Dedifferentiated amniotic fluid mesenchymal stem cell (primary cell): ENCODE data around the gene UVSSA.
"Not testable (repeated sequence)": the region's sequence is repeated elsewhere in the genome, so short reads cannot be mapped to it uniquely, and the experiment has no call there.

ENCODE experiments used
- DNase-seq: peaks from one replicate; pipeline ENCODE4 v3.0.0-alpha.2; 2016; ENCODE audit errors: extremely low spot score

Gene UVSSA

DNA sequence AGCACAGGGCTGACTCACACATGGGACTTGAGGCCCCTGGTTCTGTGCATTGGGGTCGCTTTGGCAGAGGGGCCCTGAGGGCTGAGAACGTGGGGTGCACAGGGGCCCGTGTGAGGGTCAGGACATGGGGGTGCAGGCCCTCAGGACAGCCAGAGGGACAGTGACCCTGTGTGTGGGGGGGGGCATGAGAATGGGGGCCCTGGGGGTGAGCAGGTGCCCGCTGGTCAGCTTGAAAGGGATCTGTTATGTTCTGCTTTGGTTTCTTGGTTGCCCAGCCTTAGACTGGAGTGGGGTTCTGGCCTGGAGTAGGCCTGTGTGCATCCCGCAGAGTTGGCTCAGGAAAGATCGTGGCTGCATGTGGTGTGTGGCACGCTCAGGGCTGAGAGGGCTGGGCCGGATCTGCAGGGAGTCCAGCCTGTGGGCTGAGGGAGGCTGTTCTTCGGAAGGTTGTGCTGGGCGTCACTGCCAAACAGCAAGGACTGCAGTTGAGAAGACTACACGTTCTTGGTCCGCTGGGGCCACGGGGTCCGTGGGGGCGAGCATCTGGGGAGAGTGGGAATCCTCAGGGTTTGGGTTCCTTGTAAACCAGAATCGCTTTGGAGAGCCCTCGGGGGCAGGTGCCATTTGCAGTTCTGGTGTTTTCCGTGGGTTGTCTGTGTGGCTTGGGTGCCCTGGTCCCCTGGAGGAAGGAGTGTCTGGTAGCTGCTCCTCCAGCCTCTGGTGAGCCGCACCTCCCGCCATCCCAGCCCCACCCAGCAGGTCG lies 15.2 kb upstream of the UVSSA start:
- DNase-seq, result no peak

DNA sequence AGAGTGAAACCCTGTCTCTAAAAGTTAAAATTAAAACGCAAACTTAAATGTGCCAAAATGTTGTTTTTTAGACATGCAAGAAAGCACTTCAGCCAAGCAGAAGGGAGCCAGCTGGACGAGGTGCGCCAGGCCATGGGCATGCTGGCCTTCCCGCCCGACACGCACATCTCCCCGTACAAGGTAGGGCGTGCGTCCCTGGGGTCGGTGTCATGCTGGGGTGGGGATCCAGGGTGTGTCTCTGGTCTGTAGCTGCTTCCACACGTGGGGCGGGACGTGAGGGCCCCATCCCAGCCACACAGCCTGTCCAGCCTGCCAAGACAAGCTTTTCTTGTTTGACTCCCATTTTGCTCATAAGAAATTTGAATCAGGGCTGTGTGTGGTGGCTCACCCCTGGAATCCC lies 14.3 kb upstream of the UVSSA start:
- no peak for DNase-seq

DNA sequence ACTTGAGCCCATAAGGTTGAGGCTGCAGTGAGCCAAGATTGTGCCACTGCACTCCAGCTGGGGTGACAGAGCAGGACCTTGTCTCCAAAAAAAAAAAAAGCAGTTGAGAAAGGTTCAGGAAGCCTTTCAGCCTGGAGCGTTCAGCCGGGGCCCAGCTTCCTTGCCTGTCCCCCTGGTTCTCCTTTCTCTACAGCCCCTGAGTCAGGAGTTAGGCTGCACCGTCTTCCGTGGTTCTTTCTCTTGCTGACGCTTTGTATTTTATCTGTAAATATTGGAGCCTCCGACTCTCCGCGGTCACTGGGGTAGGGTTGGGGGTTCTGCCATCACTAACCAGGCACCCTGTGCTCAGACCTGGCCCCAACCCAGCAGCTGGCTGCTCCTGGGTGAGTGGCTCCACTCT lies 13.8 kb upstream of the UVSSA start:
- no peak for DNase-seq

DNA sequence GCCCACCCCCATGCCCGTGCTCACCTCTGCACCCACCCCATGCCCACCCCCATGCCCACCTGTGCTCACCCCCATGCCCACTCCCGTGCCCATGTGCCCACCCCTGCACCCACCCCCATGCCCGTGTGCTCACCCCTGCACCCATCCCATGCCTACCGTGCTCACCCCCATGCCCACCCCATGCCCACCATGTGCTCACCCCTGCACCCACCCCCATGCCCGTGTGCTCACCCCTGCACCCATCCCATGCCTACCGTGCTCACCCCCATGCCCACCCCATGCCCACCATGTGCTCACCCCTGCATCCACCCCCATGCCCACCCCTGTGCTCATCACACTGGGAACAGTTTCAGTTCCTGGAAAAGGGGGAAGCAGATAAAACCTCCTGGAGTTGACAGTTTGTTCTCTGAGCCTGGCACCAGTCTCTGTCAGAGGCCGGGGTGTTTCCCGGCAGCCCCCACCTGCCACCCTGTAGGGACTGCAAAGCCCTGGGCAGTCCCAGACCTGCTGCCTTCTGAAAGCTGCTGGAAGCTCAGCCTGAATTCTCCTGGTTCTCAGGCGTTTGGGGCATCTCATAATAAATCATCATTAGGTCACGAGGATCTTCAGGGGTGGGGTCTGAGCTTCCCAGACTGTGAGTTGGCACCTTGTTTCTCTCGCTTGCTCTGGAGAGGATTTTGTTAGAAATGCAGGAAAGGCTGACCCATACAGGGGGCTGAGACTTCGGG lies 13.0 kb upstream of the UVSSA start:
- not testable (repeated sequence) for DNase-seq

DNA sequence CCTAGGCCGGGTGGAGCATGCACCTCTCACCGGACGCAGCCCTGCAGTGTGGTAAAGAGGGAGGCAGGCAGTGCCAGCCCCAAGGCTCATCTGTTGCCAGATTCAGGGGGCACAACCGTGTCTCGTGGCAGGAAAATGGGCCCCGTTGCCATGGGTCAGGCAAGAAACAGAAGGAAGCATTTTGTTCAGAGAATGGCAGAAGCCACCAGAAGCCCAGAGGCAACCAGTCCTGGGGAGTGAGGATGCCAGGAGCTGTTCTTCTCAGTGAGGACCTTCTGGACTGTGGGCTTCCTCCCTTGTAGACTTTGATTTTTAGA lies 12.5 kb upstream of the UVSSA start:
- no peak for DNase-seq

DNA sequence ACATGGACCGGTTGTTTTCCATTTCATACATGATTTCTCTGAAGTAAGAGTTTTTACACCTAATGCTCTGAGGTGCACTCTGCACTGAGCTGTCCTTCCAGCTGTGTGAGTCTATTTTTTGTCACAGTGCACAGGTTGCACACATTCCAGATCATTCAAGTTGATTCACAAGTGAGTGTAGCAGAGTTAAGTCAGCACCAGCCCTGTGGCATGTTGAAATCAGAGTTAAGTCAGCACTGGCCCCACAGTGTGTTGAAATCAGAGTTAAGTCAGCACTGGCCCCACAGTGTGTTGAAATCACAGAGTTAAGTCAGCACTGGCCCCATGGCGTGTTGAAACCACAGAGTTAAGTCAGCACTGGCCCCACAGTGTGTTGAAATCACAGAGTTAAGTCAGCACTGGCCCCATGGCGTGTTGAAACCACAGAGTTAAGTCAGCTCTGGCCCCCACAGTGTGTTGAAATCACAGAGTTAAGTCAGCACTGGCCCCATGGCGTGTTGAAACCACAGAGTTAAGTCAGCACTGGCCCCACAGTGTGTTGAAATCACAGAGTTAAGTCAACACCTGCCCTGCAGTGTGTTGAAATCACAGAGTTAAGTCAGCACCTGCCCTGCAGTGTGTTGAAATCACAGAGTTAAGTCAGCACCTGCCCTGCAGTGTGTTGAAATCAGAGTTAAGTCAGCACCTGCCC lies 11.7 kb upstream of the UVSSA start:
- not testable (repeated sequence) for DNase-seq

DNA sequence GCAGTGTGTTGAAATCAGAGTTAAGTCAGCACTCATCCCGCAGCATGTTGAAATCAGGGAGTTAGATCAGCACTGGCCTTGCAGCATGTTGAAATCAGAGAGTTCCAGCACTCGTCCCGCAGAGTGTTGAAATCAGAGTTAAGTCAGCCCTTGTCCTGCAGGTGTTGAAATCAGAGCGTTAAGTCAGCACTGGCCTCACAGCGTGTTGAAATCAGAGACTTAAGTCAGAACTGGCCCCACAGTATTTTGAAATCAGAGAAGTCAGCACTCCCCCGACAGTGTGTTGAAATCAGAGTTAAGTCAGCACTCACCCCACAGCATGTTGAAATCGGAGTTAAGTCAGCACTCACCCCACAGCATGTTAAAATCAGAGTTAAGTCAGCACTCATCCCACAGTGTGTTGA lies 10.9 kb upstream of the UVSSA start:
- DNase-seq, result no peak

DNA sequence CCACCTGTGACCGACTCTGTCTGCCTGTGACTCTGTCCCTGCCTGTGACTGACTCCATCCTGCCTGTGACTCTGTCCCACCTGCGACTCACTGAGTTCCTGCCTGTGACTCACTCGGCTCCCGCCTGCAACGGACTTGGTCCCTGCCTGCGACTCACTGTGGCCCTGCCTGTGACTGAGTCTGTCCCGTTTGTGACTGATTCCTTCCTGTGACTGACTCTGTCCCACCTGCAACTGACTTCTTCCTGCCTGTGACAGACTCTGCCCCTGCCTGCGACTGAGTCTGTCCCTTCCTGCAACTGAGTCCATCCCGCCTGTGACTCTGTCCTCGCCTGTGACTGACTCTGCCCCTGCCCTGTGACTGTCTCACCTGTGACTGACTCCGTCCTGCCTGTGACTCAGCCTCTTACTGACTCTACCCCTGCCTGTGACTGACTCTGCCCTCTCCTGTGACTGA lies 9.6 kb upstream of the UVSSA start:
- no peak for DNase-seq

DNA sequence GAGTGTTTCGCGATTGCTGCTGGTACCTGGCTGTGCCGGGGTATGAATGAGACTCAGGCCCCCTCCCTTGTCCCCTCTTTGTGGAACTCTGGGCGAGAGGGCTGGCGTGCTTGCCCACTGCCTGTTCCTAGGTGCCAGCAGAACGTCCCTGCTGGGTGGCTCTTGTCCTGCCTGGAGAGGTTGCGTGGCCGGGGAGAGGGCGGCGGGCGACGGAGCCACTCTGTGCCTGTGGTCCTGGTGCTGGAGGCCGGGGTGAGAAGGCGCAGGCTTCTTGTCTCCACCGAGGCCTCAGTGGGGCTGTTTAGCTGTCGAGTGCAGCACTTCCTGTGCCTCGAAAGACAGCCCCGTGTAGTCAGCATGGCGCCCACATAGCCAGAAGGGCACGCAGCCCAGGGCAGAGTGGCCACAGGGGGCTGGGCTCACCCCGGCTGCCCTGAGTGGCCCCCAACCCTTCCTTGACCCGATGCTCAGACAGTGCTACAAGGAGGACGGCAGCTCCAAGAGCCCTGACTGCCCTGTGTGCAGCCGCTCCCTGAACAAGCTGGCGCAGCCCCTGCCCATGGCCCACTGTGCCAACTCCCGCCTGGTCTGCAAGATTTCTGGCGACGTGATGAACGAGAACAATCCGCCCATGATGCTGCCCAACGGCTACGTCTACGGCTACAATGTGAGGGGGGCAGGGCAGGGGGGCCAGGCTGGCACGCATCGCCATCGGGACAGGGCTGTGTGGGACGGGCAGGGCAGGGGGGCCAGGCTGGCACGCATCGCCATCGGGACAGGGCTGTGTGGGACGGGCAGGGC lies 8.9 kb upstream of the UVSSA start:
- no peak for DNase-seq

DNA sequence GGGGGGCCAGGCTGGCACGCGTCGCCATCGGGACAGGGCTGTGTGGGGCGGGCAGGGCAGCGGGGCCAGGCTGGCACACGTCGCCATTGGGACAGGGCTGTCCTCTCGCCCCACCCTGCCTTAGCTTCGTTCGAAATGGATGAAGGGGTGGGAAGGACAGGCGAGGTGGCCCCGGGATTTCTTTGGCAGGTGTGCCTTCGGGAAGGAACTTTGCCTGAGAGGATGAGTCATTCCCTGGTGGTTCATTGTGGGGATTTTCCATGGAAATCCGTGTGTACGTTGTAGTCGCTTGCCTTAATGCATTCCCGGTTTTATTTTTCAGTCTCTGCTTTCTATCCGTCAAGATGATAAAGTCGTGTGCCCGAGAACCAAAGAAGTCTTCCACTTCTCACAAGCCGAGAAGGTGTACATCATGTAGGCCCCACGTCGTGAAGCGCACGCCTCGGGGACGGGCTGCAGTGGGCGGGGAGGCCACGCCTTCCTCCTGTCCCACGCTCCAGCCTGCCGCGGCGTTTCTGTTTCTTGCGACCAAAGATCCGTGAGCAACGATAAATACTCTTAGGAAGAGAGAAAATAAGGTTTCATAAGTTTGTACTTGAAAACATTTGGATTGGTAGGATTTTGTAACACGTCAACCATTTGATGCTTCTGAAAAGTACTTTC lies 8.1 kb upstream of the UVSSA start:
- no peak for DNase-seq

DNA sequence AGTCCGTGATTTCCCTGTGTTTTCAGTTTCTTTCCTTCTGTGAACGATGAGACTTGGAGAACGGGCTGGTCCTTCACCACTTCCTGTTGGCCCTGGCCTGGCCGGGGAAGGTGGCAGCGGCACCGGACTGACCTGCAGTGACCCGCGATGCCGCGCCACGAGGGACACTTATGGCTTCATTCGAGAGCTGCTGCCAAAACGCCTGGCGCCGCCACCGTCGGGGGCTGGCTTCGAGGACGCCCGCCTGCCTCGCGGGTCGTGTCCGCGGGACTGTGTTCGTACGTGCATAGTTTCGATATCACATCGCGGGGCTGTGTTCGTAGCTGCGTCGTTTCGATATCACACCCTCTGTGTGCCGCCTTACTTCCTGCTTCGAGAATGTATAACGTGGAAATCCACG lies 7.5 kb upstream of the UVSSA start:
- DNase-seq, result no peak

DNA sequence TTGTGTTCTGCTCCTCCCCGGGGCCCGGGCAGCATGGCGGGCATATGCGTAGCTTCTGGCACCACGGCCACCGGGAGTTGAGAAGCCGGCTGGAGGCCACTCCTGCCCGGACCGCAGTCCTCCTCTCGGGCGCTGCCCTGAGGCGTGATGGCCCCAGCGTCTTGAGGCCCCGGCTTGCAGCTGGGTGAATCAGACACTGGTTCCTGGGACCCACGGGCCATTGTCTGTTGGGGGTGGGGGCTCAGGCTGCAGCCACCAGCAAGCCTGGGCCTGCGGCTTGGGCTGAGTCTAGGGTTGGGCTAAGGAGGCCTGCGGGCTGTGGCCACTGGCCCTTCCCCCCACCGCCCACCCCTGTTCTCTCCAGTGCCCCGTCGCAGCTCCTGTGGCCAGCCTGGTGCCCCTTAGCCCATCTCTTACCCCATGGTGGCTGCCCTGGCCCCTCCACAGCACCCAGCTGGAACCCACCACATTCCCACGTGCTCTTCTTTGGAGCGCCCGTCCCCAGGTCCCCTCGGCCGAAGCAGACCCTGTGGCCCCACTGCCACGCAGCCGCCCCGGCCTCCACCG lies 6.7 kb upstream of the UVSSA start:
- DNase-seq, result no peak

DNA sequence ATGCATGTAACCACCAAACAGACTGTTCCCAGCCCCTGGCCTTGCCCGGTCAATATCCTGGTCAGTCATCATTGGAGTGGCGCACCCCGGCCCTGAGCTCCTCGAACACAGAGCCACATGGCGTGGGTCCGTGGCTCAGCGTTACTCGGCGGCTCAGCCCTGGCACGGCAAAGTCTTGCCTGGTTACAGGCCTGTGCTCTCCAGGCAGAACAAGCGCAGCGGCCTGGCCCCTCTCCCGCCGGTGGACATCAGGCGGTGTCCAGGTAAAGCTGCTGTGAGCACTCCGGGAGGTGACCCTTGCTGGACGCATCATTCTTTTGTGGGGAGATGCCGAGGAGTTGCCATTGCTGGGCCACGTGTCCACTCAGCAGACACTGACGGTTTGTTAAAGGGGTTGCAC lies 6.1 kb upstream of the UVSSA start:
- DNase-seq, result no peak

DNA sequence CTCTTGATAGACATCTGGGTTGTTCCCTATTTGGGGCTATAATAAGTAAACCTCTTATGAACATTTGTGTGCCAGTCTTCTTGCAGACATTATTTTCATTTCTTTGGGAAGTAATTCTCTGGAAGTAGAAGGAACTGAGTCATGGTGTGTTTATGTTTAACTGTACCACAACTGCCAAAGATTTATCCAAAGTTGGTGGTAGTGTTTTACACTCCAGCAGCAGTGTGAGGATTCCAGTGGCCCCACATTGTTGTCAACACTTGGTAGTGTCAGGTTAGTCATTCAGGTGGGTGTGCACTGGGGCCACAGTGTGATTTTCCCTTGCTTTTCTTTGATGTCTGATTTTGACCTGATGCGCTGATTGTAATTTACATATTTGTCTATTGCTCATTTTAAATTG lies 5.0 kb upstream of the UVSSA start:
- DNase-seq, result no peak

DNA sequence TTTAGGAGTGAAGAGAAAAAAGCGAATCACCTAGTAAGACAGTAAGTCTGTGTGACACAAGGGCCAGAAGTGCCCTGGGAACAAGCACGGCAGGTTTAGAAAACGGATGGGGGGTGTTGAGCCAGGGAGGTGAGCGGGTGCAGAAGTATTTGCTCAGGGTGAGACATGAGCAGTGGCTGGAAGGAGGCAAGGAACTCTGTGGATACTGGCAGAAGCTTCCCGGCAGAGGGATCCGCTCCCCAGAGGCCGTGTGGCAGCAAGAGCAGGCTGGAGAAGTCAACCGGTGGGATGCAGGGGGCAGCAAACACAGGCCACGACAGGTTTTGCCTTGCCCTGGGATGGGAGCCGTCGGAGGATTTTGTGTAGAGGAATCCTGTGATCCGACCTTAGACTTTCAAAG lies 2.3 kb upstream of the UVSSA start:
- no peak for DNase-seq

DNA sequence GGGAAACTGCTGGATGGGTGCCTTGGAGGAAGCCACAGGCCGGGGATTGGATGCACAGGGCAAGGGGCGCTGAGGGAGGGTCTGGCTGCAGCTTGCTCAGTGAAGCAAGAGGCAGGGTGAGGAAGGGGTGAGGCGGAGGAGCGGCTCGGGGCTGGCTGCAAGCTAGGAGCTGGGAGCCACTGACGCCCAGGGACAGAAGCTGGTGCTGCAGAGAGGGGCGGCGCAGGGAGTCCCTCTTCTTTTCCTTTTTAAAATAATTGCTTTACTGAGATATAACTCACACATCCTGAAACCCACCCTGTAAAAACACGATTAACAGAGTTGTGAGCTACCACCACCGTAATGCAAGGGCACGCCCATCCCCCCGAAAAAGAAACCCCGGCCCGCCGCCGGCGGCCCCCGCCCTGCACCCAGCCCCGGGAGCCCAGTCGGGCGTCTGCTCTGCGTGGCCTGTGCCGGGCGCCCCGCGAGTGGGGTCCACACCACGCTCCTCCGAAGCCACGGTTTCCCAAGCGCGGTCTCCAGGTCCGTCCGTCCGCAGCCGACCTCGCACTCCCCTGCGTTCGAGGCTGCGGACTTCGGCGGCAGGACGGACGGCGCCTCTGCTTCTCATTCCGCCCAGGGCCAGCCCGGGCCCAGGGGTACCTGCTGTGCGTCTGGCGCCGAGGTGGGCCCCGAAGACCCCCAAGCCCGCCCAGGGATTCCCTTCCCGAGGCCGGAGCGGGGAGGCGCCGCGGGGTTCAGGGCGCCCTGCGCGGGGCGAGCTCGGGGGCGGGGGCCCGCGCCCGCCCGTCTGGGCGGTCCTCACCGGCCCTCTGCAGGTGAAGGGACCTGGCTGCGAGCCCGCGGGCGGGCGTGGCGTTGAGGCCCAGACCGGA lies 866 bp upstream of the UVSSA start:
- no peak for DNase-seq

DNA sequence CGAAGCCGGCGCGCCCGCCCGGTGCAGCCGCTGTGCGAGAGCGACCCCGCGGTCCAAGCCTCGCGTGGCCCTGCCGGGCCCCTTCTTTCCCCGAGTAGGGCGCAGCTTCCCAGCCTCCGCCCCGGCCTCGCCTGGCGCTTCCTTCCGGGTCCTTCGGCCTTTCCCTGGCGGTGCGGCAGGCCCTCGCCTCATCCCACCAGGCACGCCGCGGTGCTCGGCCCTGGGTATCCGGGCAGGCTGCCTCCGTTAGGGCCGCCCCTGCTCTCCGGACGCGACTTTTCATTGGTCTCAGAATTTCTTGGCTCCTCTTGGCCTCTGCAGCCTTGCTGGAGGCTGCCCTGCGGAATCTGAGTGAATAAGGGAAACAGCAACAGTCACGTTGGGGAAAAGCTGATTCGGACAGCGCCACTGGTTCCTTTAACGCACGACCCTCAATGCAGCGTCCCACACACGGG lies 429 bp downstream of the UVSSA start:
- DNase-seq, result peak; percentile 76

DNA sequence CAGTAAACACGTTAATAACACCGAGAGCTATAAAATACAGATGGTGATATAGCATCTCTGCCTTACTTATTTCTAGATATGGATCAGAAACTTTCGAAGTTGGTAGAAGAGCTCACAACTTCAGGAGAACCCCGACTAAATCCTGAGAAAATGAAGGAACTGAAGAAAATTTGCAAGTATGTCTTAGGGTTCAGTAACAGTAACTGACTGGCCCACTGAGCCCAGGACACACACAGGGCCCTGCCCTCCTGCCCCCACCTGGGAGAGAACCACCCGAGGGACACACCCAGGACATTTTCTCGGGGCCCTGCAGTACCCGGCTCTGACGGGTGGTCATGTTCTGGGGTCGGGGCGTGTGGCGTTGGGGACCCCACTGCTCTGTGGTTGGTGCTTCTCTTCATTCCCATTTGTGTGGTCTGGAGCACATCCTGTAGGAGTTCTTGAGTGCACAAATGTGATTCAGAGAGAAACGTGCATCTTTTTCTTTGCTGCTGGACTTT lies 1.1 kb downstream of the UVSSA start:
- no peak for DNase-seq

DNA sequence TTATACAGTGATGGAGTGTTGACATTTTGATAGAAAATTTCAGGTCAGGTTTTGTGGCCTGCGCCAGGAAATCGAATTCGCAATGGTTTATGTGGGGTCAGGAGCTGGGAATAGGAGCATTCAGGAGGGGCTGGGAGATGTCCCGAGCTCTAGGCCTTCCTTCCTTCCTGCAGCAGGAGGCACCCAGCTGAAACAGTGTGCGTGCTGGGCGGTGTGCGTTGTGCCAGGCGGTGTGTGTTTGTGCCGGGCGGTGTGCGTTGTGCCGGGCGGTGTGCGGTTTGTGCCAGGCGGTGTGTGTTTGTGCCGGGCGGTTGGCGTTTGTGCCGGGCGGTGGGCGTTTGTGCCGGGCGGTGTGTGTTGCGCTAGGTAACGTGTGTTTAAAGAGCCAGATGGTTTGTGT lies 1.7 kb downstream of the UVSSA start:
- DNase-seq, result no peak
